ENCODE measurements around the gene ADCY10. TPM values are rescaled to one million over a fixed set of nuclear protein-coding genes. Genes with fewer than 3 reads are reported as not detected.

Gene ADCY10
- total RNA-seq, 1 donor from 2014 or later = 0.27 TPM

GRCh38 chr1:167819849-167820683, 93.9 kb downstream of the ADCY10 start:
- TF ChIP-seq CTCF (IDR thresholded peaks at IDR 0.05; ENCODE audit: insufficient read depth, low read depth, low read length) (no peak), EZH2 (IDR thresholded peaks at IDR 0.05; ENCODE audit: insufficient read depth, low read length) (no peak)
- Mint-ChIP-seq H3K4me3 (ENCODE audit: unreplicated experiment) (peak overlapping the region; percentile 78), H3K27me3 (ENCODE audit: low read depth, unreplicated experiment) (no peaks in the 10 kb centered on the region), H3K9me3 (ENCODE audit: unreplicated experiment) (peaks cover 6% of the 10 kb centered on the region), H3K36me3 (ENCODE audit: low read depth, unreplicated experiment) (no peaks in the 10 kb centered on the region), H3K27ac (ENCODE audit: unreplicated experiment) (peak overlapping the region; percentile 91), H3K4me1 (ENCODE audit: low read depth, unreplicated experiment) (peaks cover 22% of the 10 kb centered on the region)
- Histone ChIP-seq H2AFZ (ENCODE audit: low read depth, low read length) (no peak overlapping the region), H3K79me2 (ENCODE audit: insufficient read depth, low read length) (no peaks in the 10 kb centered on the region), H3K9ac (ENCODE audit: low read length) (peak overlapping the region; percentile 53), H3K4me3 (ENCODE audit: insufficient read depth, low read depth, low read length) (no peak overlapping the region), H3K9me3 (ENCODE audit: insufficient read depth, low read depth, low read length) (no peaks in the 10 kb centered on the region), H3K4me2 (ENCODE audit: low read length) (peak overlapping the region; percentile 65), H3K36me3 (ENCODE audit: insufficient read depth, low read length) (no peaks in the 10 kb centered on the region), H3K4me1 (ENCODE audit: insufficient read depth, low read length) (peaks cover 18% of the 10 kb centered on the region), H4K20me1 (ENCODE audit: insufficient read depth, low read length) (no peaks in the 10 kb centered on the region), H3K27ac (ENCODE audit: low read depth, low read length) (peak overlapping the region; percentile 83), H3K27me3 (ENCODE audit: insufficient read depth, low read length) (no peaks in the 10 kb centered on the region)
- DNase-seq (ENCODE audit: low read depth) (peak; percentile 96), FAIRE-seq (peak; percentile 86)

- no peaks in the 10 kb centered on the region for H3K27me3 ChIP-seq (ENCODE audit: insufficient read depth, low read length)
- peaks cover 5% of the 10 kb centered on the region for H3K4me1 ChIP-seq (ENCODE audit: insufficient read depth, low read length)
- Mint-ChIP-seq H3K9me3 (ENCODE audit: unreplicated experiment) (peaks cover 10% of the 10 kb centered on the region), H3K27me3 (ENCODE audit: low read depth, unreplicated experiment) (no peaks in the 10 kb centered on the region), H3K4me3 (ENCODE audit: unreplicated experiment) (no peak overlapping the region), H3K27ac (ENCODE audit: unreplicated experiment) (no peak overlapping the region), H3K36me3 (ENCODE audit: low read depth, unreplicated experiment) (no peaks in the 10 kb centered on the region), H3K4me1 (ENCODE audit: low read depth, unreplicated experiment) (peaks cover 2% of the 10 kb centered on the region)
- no peaks in the 10 kb centered on the region for H4K20me1 ChIP-seq (ENCODE audit: insufficient read depth, low read length)
- H3K9me3 ChIP-seq (ENCODE audit: insufficient read depth, low read depth, low read length) = no peaks in the 10 kb centered on the region
- no peaks in the 10 kb centered on the region for H3K36me3 ChIP-seq (ENCODE audit: insufficient read depth, low read length)
- H3K79me2 ChIP-seq (ENCODE audit: insufficient read depth, low read length) = no peaks in the 10 kb centered on the region
- H3K9ac ChIP-seq (ENCODE audit: low read length) = no peak overlapping the region
- DNase-seq (ENCODE audit: low read depth) (no peak), FAIRE-seq (no peak)
- H2AFZ ChIP-seq (ENCODE audit: low read depth, low read length) = no peak overlapping the region
- H3K4me2 ChIP-seq (ENCODE audit: low read length) = no peak overlapping the region
- no peak overlapping the region for H3K27ac ChIP-seq (ENCODE audit: low read depth, low read length)
- TF ChIP-seq CTCF (IDR thresholded peaks at IDR 0.05; ENCODE audit: insufficient read depth, low read depth, low read length) (no peak), EZH2 (IDR thresholded peaks at IDR 0.05; ENCODE audit: insufficient read depth, low read length) (no peak)
- H3K4me3 ChIP-seq (ENCODE audit: insufficient read depth, low read depth, low read length) = no peak overlapping the region
Measured at GRCh38 chr1:167815650-167816049, 98.3 kb downstream of the ADCY10 start.

GRCh38 chr1:167812972-167813371, 101.0 kb downstream of the ADCY10 start:
- no peak for FAIRE-seq

More at GRCh38 chr1:167812972-167813371, 101.0 kb downstream of the ADCY10 start:
- H3K4me3 Mint-ChIP-seq (ENCODE audit: unreplicated experiment) = no peak overlapping the region
- no peak overlapping the region for H3K9ac ChIP-seq (ENCODE audit: low read length)
- H3K36me3 Mint-ChIP-seq (ENCODE audit: low read depth, unreplicated experiment) = peaks cover 7% of the 10 kb centered on the region
- no peaks in the 10 kb centered on the region for H3K9me3 ChIP-seq (ENCODE audit: insufficient read depth, low read depth, low read length)
- H3K27me3 ChIP-seq (ENCODE audit: insufficient read depth, low read length) = no peaks in the 10 kb centered on the region
- H4K20me1 ChIP-seq (ENCODE audit: insufficient read depth, low read length) = no peaks in the 10 kb centered on the region
- H3K9me3 Mint-ChIP-seq (ENCODE audit: unreplicated experiment) = peaks cover 14% of the 10 kb centered on the region
- H3K27ac Mint-ChIP-seq (ENCODE audit: unreplicated experiment) = no peak overlapping the region
- no peaks in the 10 kb centered on the region for H3K4me1 ChIP-seq (ENCODE audit: insufficient read depth, low read length)
- no peak overlapping the region for H3K4me3 ChIP-seq (ENCODE audit: insufficient read depth, low read depth, low read length)
- H3K79me2 ChIP-seq (ENCODE audit: insufficient read depth, low read length) = no peaks in the 10 kb centered on the region
- no peak for DNase-seq (ENCODE audit: low read depth)
- H2AFZ ChIP-seq (ENCODE audit: low read depth, low read length) = no peak overlapping the region
- no peak overlapping the region for H3K27ac ChIP-seq (ENCODE audit: low read depth, low read length)
- H3K4me2 ChIP-seq (ENCODE audit: low read length) = no peak overlapping the region
- TF ChIP-seq EZH2 (IDR thresholded peaks at IDR 0.05; ENCODE audit: insufficient read depth, low read length) = no peak
- TF ChIP-seq CTCF (IDR thresholded peaks at IDR 0.05; ENCODE audit: insufficient read depth, low read depth, low read length) = no peak
- H3K27me3 Mint-ChIP-seq (ENCODE audit: low read depth, unreplicated experiment) = no peaks in the 10 kb centered on the region
- H3K4me1 Mint-ChIP-seq (ENCODE audit: low read depth, unreplicated experiment) = peaks cover 5% of the 10 kb centered on the region
- no peaks in the 10 kb centered on the region for H3K36me3 ChIP-seq (ENCODE audit: insufficient read depth, low read length)
